DLD1 (cell line): ENCODE results near the gene IBA57.
"Not testable (repeated sequence)": the region's sequence is repeated elsewhere in the genome, so short reads cannot be mapped to it uniquely, and the experiment has no call there.

Experiments used
- in situ Hi-C: cut with HindIII; loops from 2 replicates; pipeline ENCODE4 v1.10.0; 2017; ENCODE audit warnings: low sequenced_read_pairs

IBA57 gene

DNA sequence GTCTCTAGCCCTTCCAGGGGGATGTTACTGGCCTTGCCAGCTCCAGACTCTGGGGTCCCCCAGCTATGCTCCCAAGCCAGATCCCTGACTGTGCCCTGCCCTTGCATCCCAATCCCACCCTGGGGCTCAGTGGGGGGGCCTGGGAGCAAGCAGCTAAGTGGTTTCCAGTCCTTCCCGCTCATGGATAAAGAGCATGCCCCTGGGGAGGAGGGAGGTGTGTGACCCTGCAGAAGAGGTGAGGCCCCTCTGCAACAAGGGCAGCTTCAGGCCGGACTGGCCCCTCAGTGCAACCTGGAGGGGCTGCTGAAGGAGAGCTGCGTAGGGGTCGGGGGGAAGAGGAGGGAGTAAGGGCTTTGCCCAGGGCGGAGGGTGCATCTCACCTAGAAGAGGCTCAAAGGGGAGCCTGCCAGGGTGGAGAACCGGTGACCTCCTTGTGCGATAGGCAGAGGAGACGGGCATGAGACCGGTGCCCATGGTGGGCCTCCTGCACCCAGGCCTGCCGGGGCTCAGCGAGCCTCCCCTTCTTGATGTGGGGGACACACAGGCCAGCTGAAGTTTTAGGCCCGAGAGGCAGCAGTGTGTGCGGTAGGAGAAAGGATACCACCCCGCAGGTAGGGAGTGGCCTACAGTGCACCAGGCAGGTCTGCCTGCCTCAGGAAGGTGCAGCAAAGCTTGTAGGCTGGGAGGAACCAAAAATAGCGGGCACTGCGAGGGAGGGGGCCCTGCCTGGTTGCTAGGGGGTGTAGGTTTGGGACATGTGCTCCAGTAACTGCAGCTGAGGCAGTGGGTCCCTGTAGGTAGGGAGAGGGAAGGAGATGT is 45.3 kb downstream of the IBA57 start:
- in situ Hi-C loops, result no loop called here

DNA sequence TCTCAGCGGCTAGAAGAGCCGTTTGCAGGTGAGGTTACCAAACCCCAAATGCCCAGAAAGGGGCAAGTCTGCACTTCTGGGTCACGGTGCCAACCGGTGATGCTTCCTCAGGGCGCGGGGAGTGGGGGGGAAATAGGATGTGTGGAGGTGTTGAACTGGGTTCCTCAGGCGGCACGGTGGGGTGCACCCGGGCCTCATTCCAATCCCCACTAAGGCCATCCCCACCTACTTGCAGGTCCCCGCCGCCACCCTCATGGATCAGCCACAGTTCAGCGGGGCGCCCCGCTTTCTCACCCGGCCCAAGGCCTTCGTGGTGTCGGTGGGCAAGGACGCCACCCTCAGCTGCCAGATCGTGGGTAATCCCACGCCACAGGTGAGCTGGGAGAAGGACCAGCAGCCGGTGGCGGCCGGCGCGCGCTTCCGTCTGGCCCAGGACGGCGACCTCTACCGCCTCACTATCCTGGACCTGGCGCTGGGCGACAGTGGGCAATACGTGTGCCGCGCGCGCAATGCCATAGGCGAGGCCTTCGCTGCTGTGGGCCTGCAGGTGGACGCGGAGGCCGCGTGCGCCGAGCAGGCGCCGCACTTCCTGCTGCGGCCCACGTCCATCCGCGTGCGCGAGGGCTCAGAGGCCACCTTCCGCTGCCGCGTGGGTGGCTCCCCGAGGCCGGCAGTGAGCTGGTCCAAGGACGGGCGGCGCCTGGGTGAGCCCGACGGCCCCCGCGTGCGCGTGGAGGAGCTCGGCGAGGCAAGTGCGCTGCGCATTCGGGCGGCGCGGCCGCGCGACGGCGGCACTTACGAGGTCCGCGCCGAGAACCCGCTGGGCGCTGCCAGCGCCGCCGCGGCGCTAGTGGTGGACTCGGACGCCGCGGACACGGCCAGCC is 46.2 kb downstream of the IBA57 start:
- in situ Hi-C loops, result no loop called here

DNA sequence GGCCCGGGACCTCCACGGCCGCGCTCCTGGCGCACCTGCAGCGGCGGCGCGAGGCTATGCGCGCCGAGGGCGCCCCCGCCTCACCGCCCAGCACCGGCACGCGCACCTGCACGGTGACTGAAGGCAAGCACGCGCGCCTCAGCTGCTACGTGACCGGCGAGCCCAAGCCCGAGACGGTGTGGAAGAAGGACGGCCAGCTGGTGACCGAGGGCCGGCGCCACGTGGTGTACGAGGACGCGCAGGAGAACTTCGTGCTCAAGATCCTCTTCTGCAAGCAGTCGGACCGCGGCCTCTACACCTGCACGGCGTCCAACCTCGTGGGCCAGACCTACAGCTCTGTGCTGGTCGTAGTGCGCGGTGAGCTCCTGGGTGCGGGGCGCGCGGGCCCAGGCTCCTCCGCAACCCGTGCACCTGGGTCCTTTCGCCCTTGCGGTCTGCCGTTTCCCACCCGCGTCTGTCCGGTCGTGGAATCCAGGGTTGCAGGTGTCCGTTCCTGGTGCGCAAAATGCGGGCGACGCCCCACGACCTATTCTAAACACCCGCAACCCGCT is 46.9 kb downstream of the IBA57 start:
- in situ Hi-C loops, result no loop called here

DNA sequence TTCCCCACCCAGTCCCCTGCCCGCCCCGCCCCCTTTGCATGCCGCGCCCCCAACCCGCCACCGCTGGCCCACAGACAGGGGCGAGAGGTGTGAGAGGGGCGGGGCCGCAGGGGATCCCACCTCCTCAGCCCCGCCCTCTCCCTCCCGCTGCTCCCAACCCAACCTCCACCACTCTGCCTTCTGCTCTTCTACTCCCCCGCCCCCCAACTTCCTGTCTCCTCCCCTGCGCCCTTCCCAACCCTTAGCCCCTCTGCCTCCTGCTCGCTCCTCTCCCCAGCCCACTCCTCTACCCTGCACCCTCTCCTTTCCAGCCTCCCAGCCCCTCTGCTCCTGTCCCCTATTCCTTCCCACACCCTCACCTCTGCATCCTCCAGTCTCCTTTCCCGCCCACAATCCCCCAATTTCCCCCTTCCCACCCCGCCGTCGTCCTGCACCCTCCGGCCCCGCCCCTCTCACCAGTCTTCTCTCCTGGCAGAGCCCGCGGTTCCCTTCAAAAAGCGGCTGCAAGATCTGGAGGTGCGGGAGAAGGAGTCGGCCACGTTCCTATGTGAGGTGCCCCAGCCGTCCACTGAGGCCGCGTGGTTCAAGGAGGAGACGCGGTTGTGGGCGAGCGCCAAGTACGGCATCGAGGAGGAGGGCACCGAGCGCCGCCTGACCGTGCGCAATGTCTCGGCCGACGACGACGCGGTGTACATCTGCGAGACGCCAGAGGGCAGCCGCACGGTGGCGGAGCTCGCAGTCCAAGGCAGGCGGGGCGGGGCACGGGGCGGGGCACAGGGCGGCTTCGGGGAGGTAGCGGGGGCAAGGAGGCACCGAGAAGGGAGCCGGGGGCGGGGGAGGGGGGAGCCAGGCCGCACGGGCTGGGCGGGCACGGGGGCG is 47.6 kb downstream of the IBA57 start:
- in situ Hi-C loops, result no loop called here

DNA sequence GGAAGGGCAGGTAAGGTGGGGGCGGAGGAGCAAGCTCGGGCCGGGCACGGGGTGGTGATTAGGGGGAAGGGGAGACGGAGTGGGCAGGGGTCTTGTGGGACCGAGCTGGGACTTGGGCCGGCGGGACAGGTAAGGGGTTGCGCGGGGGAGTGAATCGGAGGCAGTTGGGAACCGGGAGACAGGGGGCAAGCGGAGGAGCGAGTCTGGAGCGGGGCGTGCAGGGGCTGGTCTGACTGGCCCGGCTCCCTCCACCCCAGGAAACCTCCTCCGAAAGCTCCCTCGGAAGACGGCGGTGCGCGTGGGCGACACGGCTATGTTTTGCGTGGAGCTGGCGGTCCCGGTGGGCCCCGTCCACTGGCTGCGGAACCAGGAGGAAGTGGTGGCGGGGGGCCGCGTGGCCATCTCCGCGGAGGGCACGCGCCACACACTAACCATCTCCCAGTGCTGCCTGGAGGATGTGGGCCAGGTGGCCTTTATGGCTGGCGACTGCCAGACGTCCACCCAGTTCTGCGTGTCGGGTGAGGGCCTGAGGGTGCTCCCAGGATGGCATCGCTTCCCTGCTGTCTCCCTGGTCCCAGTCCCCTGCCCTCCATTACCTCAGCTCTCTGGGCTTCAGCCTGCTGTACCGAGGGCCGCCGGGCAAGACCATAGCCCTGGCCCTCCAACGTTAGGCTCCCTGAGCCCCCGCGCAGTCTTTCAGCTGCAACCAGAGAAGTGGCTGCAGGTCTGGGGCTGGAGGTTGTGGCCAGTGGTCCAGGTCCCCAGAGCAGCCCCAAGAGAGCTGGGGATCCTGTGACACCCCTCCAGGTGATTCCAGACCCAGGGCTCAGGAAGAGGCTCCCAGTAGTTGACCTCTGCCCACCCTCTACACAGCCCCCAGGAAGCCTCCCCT is 48.6 kb downstream of the IBA57 start:
- in situ Hi-C loops, result no loop called here

DNA sequence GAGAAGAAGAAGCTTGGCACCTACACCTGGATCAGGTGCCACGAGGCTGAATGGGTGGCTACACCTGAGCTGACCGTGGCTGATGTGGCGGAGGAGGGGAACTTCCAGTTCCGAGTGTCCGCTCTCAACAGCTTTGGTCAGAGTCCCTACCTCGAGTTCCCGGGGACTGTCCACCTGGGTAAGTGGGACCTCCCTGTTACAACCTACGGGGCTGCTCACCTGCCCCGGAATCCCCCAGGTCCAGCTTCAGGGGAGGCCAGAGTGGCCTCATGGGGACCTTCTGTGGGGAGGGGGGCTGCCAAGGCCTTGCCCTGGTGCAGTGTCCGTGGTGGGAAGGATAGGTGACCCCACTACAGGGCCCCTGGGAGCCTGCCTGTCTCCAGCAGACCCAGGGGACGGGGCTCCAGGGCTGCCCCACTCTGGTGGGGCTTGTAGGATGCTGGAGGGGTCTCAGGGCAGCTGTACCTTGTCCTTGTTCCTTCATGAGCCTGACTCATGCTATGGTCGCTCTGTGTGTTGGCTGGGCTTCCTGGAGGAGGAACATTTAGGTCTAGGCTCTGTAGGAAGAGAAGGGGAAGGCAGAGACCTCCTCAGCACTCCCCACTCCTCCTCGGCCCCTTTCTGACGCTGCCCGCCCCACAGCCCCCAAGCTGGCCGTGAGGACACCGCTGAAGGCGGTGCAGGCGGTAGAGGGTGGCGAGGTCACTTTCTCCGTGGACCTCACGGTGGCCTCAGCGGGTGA is 49.5 kb downstream of the IBA57 start:
- in situ Hi-C loops, result no loop called here

DNA sequence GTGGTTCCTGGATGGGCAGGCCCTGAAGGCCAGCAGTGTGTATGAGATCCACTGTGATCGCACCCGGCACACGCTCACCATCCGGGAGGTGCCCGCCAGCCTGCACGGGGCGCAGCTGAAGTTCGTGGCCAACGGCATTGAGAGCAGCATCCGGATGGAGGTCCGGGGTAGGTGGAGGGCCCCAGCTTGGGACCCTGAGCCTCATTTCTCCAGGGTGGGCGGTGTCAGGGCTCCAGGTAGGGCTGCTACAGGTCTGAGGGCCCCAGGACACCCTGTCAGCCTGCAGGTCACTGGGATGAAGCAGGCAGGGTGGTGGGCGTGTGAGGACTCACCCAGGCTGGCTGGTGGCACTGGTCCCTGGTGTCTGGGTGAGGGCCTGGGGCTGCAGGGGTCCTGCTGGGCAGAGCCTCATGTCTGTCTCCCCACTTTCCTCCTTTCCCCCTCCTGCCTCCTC is 50.1 kb downstream of the IBA57 start:
- in situ Hi-C loops, result no loop called here

DNA sequence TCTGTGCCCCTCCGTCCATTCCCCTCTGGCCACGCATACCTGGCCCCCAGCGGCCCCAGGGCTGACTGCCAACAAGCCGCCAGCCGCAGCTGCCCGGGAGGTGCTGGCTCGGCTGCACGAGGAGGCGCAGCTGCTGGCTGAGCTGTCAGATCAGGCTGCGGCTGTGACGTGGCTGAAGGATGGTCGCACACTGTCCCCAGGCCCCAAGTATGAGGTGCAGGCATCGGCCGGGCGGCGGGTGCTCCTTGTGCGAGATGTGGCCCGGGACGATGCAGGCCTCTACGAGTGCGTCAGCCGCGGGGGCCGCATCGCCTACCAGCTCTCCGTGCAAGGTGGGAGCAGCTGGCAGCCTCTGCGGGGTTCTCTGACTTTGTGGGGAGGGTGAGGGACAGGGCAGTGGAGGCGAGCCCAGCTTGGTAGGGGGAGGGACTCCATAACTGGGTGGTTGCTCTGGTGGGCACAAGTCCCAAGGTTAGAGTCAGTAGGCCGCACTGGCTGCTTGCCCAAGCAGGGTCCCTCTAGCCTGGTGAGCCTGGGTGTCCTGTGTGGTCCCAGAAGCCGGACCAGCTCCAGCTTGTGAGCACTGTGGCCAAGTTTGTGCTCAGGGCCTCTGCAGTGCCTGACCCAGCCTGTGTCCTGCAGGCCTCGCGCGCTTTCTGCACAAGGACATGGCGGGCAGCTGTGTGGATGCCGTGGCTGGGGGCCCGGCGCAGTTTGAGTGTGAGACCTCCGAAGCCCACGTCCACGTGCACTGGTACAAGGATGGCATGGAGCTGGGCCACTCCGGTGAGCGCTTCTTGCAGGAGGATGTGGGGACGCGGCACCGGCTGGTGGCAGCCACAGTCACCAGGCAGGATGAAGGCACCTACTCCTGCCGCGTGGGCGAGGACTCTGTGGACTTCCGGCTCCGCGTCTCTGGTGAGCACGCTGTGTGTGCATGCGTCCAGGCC is 51.0 kb downstream of the IBA57 start:
- in situ Hi-C loops, result no loop called here

DNA sequence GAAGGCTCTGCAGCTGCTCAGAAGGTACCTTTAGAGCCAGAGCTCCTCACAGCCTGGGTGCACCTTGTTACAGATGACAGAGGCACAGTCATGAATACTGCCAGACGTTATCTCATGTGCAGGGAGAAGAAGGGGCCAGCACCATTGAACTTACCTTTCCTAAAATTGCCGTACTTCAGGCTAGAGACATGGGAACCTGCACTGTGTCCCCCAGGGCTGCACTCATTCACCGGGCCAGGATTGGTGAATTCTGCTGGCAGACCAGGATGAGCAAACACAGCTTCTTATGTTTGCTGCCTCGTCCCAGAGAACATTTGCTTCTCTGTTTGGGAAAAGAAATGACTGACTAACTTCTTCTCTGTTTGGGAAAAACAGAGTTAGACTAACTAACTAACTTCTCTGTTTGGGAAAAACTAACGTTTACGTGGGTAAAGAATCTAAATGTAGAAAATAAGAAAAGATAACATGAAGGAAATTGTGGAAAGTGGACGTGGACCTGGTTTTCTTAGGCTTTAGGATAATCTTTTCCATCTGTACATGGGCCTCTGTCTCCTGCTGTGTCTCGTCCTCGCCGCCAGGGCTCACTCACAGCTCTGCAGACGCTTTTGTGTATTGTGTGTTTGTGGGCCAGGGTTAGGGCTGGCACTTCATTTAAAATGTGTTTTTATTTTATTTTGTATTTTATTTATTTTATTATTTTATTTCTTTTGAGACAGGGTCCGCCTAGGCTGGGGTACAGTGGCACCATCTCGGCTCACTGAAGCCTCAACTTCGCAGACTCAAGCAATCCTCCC is 52.1 kb downstream of the IBA57 start:
- in situ Hi-C loops, result no loop called here

DNA sequence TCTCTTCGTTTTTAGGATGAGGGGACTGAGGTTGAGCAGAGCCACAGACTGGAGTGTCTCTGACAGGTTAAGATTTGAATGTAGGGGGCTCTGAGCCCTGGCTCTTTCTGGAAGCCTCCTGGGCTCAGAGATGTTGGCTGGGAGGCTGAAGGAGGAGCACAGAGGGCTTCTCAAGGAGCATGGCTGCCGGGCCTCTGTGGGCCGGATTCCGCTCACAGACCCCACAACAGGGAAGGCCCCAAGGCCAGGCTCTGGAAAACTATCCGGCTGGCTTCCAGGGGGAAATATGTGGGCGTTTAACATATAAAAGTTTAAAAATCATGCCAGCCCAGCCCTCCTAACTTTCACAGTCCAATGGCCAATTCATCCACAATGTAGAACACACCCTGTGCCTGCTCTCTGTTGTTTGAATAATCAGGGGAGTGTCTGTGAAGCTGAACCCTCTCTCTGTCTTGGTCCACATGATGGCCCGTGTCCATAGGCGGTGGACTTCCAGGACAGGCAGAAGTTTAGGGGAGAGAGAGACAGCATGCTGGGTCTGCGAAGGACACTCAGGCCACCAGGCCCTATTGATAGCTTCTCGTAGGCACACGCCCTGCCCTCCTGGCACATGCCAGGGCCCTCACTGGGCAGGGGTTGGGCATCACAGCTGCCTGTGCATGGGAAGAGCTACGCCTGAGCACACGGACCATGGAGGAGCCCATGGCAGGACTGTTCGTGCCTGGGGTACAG is 53.1 kb downstream of the IBA57 start:
- in situ Hi-C loops, result no loop called here

DNA sequence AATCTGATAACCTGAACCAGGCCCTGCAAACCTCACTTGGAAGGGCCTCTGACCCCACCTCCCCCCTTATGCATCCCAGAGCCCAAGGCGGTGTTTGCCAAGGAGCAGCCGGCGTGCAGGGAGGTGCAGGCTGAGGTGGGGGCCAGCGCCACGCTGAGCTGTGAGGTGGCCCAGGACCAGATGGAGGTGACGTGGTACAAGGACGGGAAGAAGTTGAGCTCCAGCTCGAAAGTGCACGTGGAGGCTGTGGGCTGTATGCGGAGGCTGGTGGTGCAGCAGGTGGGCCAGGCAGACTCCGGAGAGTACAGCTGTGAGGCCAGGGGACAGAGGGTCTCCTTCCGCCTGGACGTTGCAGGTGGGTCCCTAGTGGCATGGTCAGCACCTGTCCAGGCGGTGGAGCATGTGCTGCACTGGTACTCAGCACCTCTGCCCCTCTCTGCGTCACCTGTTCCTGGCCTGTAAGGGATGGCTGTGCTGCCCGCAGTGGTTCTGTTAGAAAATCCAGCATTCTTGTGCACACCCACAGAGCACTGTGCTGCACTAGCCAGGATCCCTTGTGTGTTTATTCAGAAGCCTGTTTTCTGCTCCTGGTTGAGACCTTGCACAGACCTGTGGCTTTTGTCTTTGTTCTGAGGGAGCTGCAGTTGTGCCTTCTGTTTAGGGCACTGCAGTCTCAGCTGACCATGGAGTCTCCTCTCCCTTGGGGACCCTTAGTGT is 53.8 kb downstream of the IBA57 start:
- in situ Hi-C loops, result no loop called here

DNA sequence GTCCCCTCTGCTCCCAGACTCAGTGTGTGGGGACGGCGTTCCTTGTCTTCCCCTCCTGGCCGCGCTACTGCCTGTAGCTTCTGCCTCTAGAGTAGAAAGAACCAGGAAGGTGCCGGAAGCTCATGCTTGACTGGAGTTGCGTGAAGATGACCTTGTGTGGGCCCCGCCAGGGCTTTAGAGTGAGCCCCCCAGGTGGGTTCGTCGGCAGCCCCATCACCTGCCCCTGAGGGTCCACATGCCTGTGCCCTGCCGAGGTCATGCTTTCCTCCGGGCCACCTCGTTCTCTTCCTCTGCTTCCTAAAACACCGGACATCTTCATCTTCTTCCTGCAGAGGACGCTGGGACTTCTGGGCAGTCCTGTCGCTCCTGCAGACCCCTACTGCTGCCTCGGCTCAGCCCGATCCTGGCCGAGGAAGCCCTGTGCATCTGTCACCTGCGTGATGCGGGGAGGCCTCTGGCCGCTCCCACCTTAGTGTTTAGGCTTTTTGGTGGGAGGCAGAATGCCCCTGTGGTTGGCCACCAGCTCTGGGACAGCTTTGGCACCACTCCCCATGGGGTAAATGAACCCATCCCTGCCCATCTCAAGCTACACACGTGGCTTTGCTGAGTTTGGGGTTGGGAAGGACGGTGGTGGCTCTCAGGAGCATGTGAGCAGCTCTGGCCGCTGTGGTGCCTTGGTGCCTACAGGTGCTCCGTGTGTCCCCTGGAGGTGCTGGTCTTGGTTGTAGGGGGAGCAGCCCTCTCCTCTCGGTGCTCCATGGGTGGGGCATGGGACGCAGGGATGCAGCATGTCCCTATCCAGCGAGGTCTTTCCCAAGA is 54.6 kb downstream of the IBA57 start:
- in situ Hi-C loops, result no loop called here

DNA sequence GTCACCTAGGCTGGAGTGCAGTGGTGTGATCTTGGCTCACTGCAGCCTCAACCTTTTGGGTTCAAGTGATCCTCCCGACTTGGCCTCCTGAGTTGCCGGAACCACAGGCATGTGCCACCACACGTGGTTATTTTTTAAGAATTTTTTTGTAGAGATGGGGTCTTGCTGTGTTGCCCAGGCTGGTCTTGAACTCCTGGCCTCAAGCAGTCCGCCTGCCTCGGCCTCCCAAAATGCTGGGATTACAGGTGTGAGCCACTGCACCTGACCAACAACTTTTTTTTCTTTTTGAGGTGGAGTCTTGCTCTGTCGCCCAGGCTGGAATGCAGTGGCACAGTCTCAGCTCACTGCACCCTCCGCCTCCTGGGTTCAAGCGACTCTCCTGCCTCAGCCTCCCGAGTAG is 55.5 kb downstream of the IBA57 start:
- in situ Hi-C loops, result not testable (repeated sequence)

DNA sequence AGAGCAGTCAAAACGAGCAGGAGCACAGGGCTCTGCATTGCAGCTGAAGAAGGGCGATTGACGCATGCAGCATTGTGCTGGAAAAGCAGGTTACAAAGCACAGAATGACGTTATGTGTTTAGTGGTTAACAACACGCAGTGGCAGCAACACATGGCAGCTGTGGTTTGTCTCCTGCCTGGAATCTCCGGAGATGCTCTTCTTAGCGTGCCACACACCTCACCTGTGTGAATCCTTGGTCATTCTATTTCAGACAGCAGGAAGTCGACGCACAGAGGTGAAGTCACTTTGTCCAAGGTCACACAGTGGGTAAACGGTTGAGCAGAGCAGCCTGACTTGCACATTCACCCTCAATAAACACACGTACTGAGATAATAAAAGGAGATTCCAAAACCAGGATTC is 56.9 kb downstream of the IBA57 start:
- in situ Hi-C loops, result no loop called here
